ENCODE results near the gene CYP3A5. TPM values are rescaled to one million over a fixed set of nuclear protein-coding genes. Genes with fewer than 3 reads are reported as not detected.

Gene CYP3A5
- total and polyA plus RNA-seq, 2 of the 13 experiments (the other 11 are each of a cell fraction or from before 2014, with no cell fraction given) = 5.7 to 9.3 TPM

DNA sequence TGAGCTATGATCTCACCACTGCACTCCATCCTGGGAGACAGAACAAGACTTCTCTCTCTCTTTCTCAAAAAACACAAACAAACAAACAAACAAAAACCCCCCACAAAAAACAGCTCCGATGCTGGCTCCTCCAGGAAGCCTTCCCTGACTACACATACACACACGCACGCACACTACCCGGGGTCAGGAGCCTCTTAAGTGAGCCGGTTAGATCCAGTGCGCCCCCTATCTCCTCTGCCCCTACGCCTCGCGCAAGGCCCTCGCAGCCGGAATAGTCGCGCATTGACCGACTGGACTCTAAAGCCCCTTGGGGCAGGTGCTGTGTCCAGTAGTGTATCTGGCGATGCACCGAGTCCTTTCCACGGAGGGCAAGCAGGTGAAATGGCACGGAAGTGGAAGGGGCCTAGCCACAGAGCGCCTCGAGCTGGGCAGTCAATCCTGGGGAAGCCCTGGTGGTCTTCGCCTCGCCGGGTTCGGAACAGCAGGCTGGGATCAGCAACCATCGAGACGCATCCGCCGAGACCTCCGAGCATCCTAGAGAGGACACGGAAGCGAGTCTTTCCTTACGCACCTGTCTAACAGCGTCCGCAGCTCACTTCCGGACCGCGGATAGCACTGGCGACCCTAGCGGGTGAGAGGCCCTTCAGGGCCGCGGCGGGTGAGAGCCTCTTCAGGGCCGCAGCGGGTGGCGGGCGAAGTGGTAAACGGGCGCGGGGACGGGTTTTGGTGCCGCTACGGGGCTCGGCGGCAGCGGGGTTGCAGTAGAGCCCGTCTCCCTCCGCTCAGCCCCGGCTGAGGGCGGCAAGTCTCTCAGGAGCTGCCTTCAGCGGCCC is 63.2 kb downstream of the CYP3A5 start, which contains the start of gene ZSCAN25 (continued):
- TF ChIP-seq ZNF230 (CRISPR knock-in tag; IDR thresholded peaks at IDR 0.05) = peak; percentile 91; the same call in 1 of the 2 replicates
- TF ChIP-seq TSC22D2 (CRISPR knock-in tag; IDR thresholded peaks at IDR 0.05; ENCODE audit: borderline replicate concordance) = peak; percentile 56; the same call in 1 of the 2 replicates
- TF ChIP-seq, protein P1, sequence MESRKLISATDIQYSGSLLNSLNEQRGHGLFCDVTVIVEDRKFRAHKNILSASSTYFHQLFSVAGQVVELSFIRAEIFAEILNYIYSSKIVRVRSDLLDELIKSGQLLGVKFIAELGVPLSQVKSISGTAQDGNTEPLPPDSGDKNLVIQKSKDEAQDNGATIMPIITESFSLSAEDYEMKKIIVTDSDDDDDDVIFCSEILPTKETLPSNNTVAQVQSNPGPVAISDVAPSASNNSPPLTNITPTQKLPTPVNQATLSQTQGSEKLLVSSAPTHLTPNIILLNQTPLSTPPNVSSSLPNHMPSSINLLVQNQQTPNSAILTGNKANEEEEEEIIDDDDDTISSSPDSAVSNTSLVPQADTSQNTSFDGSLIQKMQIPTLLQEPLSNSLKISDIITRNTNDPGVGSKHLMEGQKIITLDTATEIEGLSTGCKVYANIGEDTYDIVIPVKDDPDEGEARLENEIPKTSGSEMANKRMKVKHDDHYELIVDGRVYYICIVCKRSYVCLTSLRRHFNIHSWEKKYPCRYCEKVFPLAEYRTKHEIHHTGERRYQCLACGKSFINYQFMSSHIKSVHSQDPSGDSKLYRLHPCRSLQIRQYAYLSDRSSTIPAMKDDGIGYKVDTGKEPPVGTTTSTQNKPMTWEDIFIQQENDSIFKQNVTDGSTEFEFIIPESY (CRISPR knock-in tag; IDR thresholded peaks at IDR 0.05) = 0 out of 2 replicates have a peak, but pooled peaks have one; percentile 10
- peak; percentile 87 for TF ChIP-seq TGIF2 (CRISPR knock-in tag; IDR thresholded peaks at IDR 0.05)
- TF ChIP-seq, protein P2, sequence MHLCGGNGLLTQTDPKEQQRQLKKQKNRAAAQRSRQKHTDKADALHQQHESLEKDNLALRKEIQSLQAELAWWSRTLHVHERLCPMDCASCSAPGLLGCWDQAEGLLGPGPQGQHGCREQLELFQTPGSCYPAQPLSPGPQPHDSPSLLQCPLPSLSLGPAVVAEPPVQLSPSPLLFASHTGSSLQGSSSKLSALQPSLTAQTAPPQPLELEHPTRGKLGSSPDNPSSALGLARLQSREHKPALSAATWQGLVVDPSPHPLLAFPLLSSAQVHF (CRISPR knock-in tag; IDR thresholded peaks at IDR 0.05) = 0 out of 2 replicates have a peak, but pooled peaks have one; percentile 10
- TF ChIP-seq BCL6 (CRISPR knock-in tag; IDR thresholded peaks at IDR 0.05) = peak; percentile 61
- TF ChIP-seq RFX1 (IDR thresholded peaks at IDR 0.05) = no peak
- TF ChIP-seq, protein P3, sequence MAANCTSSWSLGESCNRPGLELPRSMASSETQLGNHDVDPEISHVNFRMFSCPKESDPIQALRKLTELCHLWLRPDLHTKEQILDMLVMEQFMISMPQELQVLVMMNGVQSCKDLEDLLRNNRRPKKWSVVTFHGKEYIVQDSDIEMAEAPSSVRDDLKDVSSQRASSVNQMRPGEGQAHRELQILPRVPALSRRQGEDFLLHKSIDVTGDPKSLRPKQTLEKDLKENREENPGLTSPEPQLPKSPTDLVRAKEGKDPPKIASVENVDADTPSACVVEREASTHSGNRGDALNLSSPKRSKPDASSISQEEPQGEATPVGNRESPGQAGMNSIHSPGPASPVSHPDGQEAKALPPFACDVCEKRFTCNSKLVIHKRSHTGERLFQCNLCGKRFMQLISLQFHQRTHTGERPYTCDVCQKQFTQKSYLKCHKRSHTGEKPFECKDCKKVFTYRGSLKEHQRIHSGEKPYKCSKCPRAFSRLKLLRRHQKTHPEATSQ (CRISPR knock-in tag; IDR thresholded peaks at IDR 0.05; ENCODE audit: borderline replicate concordance) = peak; percentile 86; the same call in 1 of the 2 replicates
- TF ChIP-seq, protein P4, sequence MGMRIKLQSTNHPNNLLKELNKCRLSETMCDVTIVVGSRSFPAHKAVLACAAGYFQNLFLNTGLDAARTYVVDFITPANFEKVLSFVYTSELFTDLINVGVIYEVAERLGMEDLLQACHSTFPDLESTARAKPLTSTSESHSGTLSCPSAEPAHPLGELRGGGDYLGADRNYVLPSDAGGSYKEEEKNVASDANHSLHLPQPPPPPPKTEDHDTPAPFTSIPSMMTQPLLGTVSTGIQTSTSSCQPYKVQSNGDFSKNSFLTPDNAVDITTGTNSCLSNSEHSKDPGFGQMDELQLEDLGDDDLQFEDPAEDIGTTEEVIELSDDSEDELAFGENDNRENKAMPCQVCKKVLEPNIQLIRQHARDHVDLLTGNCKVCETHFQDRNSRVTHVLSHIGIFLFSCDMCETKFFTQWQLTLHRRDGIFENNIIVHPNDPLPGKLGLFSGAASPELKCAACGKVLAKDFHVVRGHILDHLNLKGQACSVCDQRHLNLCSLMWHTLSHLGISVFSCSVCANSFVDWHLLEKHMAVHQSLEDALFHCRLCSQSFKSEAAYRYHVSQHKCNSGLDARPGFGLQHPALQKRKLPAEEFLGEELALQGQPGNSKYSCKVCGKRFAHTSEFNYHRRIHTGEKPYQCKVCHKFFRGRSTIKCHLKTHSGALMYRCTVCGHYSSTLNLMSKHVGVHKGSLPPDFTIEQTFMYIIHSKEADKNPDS (CRISPR knock-in tag; IDR thresholded peaks at IDR 0.05) = no peak
- no peak for TF ChIP-seq SP140L (CRISPR knock-in tag; IDR thresholded peaks at IDR 0.05; ENCODE audit: borderline replicate concordance)
- TF ChIP-seq ZNF546 (CRISPR knock-in tag; conservative IDR thresholded peaks at IDR 0.05) = peak; percentile 96
- TF ChIP-seq HHEX (CRISPR knock-in tag; IDR thresholded peaks at IDR 0.05) = peak; percentile 17; the same call in 1 of the 2 replicates
- TF ChIP-seq, protein P5, sequence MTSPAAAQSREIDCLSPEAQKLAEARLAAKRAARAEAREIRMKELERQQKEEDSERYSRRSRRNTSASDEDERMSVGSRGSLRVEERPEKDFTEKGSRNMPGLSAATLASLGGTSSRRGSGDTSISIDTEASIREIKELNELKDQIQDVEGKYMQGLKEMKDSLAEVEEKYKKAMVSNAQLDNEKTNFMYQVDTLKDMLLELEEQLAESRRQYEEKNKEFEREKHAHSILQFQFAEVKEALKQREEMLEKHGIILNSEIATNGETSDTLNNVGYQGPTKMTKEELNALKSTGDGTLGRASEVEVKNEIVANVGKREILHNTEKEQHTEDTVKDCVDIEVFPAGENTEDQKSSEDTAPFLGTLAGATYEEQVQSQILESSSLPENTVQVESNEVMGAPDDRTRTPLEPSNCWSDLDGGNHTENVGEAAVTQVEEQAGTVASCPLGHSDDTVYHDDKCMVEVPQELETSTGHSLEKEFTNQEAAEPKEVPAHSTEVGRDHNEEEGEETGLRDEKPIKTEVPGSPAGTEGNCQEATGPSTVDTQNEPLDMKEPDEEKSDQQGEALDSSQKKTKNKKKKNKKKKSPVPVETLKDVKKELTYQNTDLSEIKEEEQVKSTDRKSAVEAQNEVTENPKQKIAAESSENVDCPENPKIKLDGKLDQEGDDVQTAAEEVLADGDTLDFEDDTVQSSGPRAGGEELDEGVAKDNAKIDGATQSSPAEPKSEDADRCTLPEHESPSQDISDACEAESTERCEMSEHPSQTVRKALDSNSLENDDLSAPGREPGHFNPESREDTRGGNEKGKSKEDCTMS (CRISPR knock-in tag; conservative IDR thresholded peaks at IDR 0.05) = no peak
- TF ChIP-seq, protein P6, sequence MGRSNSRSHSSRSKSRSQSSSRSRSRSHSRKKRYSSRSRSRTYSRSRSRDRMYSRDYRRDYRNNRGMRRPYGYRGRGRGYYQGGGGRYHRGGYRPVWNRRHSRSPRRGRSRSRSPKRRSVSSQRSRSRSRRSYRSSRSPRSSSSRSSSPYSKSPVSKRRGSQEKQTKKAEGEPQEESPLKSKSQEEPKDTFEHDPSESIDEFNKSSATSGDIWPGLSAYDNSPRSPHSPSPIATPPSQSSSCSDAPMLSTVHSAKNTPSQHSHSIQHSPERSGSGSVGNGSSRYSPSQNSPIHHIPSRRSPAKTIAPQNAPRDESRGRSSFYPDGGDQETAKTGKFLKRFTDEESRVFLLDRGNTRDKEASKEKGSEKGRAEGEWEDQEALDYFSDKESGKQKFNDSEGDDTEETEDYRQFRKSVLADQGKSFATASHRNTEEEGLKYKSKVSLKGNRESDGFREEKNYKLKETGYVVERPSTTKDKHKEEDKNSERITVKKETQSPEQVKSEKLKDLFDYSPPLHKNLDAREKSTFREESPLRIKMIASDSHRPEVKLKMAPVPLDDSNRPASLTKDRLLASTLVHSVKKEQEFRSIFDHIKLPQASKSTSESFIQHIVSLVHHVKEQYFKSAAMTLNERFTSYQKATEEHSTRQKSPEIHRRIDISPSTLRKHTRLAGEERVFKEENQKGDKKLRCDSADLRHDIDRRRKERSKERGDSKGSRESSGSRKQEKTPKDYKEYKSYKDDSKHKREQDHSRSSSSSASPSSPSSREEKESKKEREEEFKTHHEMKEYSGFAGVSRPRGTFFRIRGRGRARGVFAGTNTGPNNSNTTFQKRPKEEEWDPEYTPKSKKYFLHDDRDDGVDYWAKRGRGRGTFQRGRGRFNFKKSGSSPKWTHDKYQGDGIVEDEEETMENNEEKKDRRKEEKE (IDR thresholded peaks at IDR 0.05) = no peak
- peak; percentile 88; the same call in 1 of the 2 replicates for TF ChIP-seq SMAD1 (CRISPR knock-in tag; IDR thresholded peaks at IDR 0.05; ENCODE audit: borderline replicate concordance, low read depth)
- peak; percentile 82; the same call in 1 of the 2 replicates for TF ChIP-seq PAX8 (CRISPR knock-in tag; IDR thresholded peaks at IDR 0.05; ENCODE audit: borderline replicate concordance)

Measured in HepG2 (cell line).